GM19438 (cell line): ENCODE data around the gene MTARC1.

Experiments
- ATAC-seq: cut with Tn5 transposase; IDR thresholded peaks from one replicate; pipeline ENCODE4 v1.9.1; 2021; ENCODE audit warnings: low read depth; ENCODE audit not compliant: unreplicated experiment

MTARC1 gene

GRCh38 chr1:220827445-220828178 lies 40.9 kb downstream of the MTARC1 start:
- no peak for ATAC-seq

GRCh38 chr1:220828179-220828490 lies 41.4 kb downstream of the MTARC1 start:
- no peak for ATAC-seq

- no peak for ATAC-seq
Observed at GRCh38 chr1:220828950-220829586, 42.4 kb downstream of the MTARC1 start.

GRCh38 chr1:220833436-220833835 lies 46.7 kb downstream of the MTARC1 start:
- ATAC-seq: no peak

- no peak for ATAC-seq
Observed at GRCh38 chr1:220834155-220834870, 47.6 kb downstream of the MTARC1 start.
